G401.6 (cell line): ENCODE data around the gene NRIP3.
"Not testable (repeated sequence)": the region's sequence is repeated elsewhere in the genome, so short reads cannot be mapped to it uniquely, and the experiment has no call there.

Source experiments
- FAIRE-seq: peaks from 2 replicates; lab custom pipeline; 2012; peaks lifted over from hg19 to GRCh38; lab: Jason Lieb, UNC

NRIP3 gene

DNA sequence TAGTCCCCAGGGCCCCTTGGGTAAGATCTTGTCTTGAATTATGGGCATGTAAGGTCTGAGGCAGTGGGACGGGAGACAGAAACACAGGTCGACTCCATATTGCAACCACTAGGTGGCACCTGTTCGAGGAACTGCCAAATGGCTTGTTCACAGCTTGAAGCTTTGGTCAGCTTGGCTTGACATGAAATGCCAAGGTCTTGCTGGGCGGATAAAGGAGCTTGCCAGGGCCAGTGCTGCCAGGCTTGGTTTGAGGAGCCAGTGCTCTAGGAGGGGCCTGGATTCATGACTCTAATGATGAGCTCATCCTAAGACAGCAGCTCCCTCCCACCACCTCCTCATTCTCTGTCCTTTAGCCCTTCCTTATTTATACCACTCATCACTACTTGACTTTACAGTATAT, 11.9 kb upstream of the NRIP3 start:
- peak; percentile 65 for FAIRE-seq

DNA sequence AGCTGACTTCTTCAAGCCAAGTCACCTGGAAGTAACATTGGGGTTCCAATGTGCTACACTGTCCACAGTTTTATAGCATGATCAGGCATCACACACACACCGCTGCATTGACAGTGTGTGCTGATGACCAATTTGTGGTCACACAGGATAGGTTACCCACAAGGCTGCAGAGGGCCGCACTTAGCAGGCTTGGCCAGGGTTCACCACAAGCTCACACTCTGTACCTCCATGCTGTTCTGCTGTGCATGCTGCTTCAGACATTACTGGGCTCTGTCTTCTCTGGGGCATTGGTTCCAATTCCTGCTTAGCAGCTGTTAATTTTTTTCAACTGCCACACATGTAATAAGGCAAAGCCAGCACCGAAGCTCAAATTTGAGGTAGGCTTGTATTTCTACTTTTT, 11.0 kb upstream of the NRIP3 start:
- FAIRE-seq: no peak

- no peak for FAIRE-seq
Measured at GRCh38 chr11:9013373-9013772, 9.6 kb upstream of the NRIP3 start.

DNA sequence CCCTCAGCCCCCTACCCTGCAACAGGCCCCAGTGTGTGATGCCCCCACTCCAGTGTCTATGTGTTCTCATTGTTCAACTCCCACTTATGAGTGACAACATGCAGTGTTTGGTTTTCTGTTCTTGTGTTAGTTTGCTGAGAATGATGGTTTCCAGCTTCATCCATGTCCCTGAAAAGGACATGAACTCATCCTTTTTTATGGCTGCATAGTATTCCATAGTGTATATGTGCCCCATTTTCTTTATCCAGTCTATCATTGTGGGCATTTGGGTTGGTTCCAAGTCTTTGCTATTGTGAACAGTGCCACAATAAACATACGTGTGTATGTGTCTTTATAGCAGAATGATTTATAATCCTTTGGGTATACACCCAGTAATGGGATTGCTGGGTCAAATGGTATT, 5.7 kb upstream of the NRIP3 start:
- not testable (repeated sequence) for FAIRE-seq

DNA sequence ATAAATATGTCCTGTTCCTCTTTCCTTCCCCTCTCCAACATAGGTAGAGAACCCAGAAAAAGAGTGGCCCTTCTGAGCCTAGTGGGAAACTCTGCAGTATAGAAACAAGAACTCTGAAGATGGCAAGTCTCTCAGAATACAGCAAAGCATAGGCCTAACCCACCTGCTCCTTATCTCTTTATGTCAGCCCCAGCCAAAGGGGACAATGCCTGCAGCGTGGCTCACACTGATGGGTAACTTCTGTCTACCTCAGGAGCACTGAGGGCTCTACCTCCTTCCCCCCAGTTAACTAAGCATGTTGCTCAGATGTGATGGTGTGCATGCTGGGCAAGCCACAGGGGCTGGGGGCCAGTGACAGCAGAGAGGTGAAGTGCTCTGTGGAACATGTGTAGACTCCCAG, 4.9 kb upstream of the NRIP3 start:
- FAIRE-seq: no peak

GRCh38 chr11:9008011-9008550, 4.3 kb upstream of the NRIP3 start:
- no peak for FAIRE-seq

- FAIRE-seq: no peak
Measured at GRCh38 chr11:9005087-9005486, 1.3 kb upstream of the NRIP3 start.

- no peak for FAIRE-seq
Measured at GRCh38 chr11:9004183-9004926, 554 bp upstream of the NRIP3 start.

DNA sequence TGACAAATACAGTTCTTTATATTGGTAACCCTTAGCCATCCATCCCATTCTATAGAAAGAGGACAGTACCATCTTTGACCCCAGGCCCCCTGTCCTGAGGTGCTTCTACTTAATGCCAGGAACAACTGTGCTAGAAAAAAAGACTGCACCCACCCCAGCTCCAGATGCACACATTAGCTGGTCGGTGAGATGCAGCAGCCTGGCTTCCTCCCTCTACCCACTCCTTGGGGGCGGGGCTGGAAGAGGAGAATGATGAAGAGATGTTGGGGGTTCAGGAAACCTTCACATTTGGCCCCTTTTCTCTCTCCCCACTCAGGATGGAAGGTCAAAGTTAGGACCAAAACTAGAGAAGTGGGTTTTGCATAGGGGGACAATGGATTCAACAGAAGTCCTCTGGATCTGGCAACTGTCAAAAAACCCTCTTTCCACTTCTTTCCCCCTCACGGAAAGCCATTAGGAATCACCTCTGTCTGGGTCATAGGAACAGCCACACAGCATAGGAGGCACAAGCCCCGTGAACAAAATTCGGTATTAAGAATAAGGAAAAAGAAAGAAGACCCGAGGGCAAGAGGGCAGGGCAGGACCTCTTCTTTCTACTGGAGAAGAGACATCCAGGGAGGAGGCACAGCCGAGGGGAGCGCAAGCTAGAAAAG, 755 bp downstream of the NRIP3 start:
- FAIRE-seq: no peak

GRCh38 chr11:9001736-9002135, 2.1 kb downstream of the NRIP3 start:
- no peak for FAIRE-seq

DNA sequence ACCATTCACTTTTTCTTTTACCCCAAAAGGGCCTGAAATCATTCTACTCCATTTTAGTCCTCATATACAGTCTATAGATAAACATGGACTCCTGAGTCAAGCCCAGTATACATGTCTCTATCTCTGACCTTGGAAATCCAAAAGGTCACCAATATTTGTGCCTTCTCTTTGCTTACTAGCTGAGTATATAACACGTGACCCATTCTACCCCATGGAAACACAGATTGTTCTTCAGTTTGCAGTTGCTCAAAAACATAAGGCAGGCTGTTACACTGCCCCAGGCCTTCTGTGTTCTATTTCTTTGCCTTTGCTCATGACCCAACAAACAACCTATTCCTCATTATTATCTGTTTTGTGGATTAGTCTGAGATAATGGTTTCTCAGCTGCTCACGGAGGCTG, 5.8 kb downstream of the NRIP3 start:
- no peak for FAIRE-seq

DNA sequence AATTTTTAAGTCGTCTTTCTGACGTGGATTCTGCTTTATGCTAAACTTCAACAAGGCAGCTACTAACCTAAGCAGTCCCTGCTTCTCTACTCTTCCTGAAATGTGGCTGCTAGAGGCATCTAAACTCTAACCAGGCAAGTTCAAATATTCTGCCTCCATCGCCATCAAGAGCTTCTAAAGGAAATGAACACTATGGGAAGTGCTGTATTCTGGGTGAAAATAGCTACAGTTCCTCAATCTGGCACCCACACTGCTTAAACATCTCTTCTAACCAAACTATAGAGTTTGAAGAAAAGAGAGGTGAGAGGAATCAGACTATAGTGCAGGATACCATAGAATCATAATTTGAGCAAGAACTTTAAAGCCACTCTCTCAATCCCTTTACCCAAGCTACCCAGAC, 6.3 kb downstream of the NRIP3 start:
- FAIRE-seq: no peak

DNA sequence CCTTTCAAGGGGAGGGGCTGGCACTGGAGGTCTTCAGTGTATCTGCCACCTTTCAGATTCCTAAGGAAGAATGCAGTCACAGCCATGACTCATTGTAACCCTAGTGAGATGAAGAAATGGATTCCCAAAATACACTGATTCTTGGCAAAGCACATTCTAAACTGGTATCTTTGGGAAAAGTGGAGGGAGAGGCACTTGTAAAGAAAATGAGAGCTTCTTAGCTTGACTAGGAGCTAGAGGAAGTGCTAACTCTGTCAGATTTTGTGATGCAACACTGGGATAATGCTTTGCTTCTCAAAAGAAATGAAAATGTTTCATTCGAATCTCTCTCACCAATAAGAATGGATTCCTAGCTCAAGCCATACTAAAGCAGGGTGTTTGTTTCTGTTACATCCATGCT, 14.3 kb downstream of the NRIP3 start:
- no peak for FAIRE-seq

DNA sequence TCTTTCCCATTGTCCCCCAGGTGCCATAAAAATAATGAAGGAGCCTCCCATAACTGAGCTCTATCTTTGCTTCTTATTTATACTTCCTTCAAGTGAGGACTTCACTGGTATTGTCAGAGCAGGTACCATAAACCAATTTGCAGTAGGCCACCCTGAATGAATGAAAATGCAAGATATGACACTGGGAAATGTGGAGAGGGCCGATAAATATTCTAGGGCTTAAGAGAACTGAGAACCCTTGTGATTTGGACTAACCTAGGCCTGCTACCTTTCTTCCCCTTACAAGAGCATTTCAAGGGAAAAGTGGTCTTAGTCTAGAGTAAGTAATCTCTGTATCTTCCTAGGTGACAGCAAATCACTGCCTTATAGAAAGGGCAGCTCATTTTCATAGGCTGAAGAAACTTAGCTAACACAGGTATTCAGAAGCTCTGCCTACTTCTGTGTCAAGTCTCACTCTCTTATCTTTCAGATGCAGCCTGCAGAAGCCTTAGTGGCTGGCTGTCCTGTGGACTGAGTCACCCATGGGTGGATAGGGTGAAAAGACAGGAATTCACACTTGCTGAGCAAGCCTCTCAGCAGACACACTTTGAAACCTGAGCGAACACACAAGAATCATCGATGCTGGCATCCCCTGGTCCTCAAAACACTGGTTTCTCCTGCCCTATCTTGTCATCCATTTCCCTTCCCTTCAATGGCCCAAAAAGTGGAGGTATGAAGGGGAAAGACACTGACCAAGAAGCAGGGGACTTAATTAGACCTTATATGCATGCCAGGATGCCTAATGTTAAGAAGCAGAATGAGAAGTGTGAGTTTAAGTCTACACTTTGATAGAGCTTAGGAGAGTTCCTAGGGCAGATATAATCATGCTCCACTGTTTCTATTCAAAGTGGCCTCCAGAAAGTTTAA, 15.2 kb downstream of the NRIP3 start:
- no peak for FAIRE-seq

GRCh38 chr11:8987446-8987845, 16.4 kb downstream of the NRIP3 start:
- no peak for FAIRE-seq

- FAIRE-seq: not testable (repeated sequence)
Measured at GRCh38 chr11:8986772-8987171, 17.0 kb downstream of the NRIP3 start.

GRCh38 chr11:8985462-8985861, 18.3 kb downstream of the NRIP3 start:
- FAIRE-seq: no peak

GRCh38 chr11:8983552-8983951, 20.2 kb downstream of the NRIP3 start:
- FAIRE-seq: no peak

GRCh38 chr11:8980485-8980884, 23.3 kb downstream of the NRIP3 start:
- no peak for FAIRE-seq

DNA sequence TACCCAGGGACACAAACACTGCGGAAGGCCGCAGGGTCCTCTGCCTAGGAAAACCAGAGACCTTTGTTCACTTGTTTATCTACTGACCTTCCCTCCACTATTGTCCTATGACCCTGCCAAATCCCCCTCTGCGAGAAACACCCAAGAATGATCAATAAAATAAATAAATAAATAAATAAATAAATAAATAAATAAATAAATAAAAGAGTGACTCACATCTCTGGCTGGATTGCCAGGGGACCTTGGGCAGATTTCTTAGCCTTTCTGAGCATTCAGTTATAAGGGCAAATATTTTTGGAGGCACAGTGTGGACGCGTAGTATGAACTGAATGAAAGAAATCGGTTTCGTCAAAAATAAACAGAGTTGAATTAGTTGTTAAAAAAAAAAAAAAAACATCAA, 24.4 kb downstream of the NRIP3 start:
- not testable (repeated sequence) for FAIRE-seq

- no peak for FAIRE-seq
Measured at GRCh38 chr11:8973121-8973520, 30.7 kb downstream of the NRIP3 start.

GRCh38 chr11:8971924-8972316, 31.9 kb downstream of the NRIP3 start:
- FAIRE-seq: no peak
